GM18873 (cell line): Measurements from ENCODE around the gene CELF2.
A peak's percentile ranks its signal among the peaks of the same experiment; 100 is the strongest.

Experiments
- ATAC-seq: cut with Tn5 transposase; IDR thresholded peaks from one replicate; pipeline ENCODE4 v1.9.1; 2021; ENCODE audit warnings: mild to moderate bottlenecking, moderate library complexity, moderate number of reproducible peaks; ENCODE audit not compliant: unreplicated experiment, low FRiP score

Gene CELF2

GRCh38 chr10:11149807-11150141, 132.1 kb downstream of the CELF2 start:
- ATAC-seq, result no peak

GRCh38 chr10:11150231-11150731, 132.6 kb downstream of the CELF2 start:
- ATAC-seq, result no peak

DNA sequence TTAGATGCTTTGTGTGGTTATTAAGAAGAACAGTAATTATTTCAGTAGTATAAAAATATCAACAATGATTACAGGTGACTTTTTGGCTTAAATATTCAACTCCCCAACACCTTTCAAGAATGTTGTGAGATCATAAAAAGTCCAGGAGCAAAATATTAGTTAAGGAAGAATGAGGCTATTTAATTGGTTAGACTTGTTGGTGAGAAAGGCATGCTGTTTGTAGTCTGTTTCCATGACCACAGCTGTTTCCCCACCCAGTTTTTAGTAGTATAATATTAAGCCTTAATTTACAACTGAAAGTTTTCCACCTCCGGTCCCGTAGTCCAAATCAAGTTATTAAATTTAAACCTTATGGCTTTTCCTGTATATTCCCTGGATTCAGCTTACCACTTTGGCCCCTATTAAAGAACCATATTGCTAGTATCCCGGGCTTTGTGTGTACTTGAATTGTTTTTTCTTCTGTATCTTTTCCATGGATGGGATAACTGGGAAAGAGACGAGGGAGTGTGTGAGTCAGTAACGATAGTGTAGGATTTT, 133.3 kb downstream of the CELF2 start:
- no peak for ATAC-seq

- ATAC-seq, result no peak
These were observed 135.1 kb downstream of the CELF2 start for GRCh38 chr10:11152801-11153200.

- no peak for ATAC-seq
These were observed 135.6 kb downstream of the CELF2 start for GRCh38 chr10:11153245-11153644.

DNA sequence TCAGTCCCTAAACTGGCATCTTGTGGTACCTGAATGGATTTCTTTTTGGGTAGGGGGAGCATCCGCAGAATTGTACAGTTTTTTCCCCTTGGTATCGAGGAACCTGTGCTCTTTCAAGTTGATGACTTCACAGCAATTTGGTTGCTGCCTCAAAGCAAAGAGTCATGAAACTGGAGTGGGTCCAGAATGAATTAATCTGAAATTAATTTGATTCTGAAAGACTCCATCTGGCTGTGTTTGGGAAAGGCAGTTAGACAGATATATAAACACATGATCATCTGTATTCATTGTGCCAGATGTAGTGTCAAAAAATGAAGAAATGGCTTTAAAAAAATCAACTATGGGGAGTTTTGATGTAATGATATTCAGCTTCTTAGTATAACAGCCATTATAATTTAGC, 136.1 kb downstream of the CELF2 start:
- ATAC-seq, result no peak

DNA sequence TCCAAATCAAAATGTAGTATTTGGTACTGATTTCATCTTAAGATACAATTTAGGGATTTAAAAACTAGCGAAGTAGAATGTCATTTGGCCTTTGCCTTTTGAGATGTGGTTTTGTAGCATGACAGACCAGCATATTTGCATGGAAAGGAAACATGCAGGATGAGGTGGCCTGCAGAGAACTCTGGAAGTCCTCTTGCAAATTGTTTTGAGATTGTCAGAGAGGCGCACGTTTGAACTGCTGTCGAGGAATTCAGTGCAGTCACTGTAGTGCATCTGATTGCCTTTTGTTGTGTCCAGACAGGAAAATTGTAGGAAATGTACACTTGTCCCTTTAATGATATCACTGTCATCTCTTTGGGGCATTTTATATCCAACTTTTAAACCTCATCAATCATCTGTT, 136.7 kb downstream of the CELF2 start:
- peak; percentile 56 for ATAC-seq

- no peak for ATAC-seq
These were observed 137.3 kb downstream of the CELF2 start for GRCh38 chr10:11154849-11155498.

GRCh38 chr10:11156480-11156879, 138.8 kb downstream of the CELF2 start:
- ATAC-seq, result no peak

DNA sequence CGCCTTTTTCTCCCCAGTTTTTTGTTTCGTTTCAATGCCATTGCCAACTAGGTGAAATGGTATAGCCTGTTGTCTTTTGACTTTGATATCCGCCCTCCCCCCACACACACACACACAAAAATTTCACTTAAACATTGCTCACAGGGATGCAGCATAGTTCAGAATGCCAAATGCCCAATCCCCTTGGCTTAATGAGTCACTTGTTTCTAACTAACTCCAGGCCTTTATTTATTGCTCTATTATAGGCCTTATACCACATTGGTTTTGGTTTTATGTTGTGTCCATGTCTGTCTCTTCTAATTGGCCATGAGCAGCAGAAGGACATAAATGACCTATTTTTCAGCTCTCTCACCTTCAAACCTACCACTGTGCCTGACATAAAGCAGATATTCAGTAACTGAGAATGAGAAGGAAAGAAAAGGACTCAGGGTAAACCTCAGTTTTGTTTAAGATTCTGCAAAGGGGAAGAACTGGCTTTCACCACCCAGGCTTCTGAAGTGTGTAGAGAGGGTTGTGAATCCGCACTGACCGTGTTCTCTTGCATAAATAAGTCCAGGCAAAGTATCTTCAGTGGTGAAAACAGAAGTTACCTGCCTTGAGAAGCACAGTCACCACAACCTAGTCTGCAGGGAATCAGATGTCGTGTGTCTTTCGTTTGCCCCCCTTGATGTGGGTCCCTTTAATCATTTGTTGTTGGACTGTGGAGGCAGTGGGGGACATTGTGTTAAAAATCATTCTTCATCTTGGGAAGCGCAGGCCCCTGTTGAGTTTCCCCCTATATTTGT, 139.8 kb downstream of the CELF2 start:
- no peak for ATAC-seq

DNA sequence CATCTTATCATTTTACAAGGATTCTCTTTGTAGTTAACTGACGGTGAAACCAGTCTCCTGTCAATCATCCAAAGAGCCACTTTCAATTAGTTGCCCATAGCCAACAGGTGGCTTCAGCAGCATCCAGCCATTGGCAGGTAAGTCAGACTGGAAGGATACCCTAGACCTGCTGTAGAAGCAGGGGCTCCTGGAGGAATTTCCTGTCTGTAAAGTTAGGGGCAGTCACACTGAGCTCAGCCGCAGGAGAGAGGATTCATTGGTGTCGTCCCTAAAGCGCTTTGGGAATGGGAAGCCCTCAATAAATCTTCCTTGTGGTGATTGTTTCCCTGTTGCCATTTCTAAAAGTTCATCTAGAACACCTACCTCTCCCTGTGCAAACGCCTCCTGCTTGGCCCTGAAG, 140.4 kb downstream of the CELF2 start:
- no peak for ATAC-seq

DNA sequence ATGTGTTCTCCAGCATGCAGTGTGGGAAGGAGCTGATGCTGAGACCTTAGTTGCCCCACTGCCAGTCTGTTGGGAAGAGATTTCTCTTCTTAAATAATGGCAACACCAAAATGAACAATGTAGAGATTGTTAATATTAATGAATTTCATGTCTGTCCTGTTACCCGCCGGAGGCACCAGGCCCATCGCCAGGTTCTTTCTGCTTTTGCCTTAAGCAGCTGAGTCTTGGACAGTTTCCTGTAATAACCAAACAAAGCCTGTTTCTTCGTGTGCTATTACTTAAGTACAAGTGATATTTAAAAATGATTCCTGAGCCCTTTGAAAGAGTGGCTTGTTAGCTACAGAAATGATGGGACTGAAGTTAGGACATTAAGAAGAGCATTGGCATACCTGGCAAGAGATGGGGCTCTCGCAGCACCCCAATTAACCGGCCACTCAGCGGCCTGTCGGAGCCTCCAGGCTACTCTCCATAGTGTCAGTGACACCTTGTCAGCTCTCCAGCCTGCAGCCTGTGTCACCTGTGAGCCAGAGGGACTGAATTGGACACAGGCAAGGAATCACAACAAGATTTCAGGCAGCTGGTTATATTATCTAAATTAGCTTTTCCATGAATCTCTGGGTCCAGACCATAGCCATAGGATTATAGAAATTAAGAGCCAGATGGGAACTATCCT, 142.0 kb downstream of the CELF2 start:
- ATAC-seq, result no peak

- ATAC-seq, result no peak
These were observed 143.4 kb downstream of the CELF2 start for GRCh38 chr10:11161096-11161495.

DNA sequence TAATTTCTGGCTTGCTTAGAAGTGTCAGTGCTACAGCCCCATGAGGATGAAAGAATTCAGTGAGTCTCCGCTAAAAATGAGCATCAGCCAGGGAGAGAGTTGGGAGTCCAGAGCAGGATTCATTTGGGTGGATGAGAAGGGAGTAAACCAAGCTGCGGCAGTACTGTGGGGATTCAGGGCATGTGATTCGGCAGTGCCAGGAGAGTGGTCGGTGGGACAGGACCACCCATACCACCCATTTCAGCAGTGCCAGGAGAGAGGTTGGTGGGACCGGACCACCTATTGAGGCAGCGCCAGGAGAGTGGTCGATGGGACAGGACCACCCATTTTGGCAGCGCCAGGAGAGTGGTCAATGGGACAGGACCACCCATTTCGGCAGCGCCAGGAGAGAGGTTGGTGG, 144.2 kb downstream of the CELF2 start:
- no peak for ATAC-seq

- peak; percentile 60 for ATAC-seq
These were observed 145.3 kb downstream of the CELF2 start for GRCh38 chr10:11162828-11163599.

- ATAC-seq, result no peak
These were observed 146.3 kb downstream of the CELF2 start for GRCh38 chr10:11163780-11164550.

DNA sequence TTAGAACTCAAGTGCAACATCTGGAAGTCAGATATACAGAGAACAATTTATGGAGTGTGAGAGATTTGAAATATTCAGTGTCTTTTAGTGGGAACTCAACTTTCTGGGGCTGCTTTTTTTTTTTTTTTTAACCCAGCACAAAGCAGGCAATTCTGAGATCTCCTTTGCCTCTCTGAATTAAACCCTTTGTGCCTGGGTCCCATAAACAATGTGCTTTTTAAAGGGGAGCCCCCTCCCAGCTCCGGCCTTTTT, 146.8 kb downstream of the CELF2 start:
- ATAC-seq, result no peak

GRCh38 chr10:11164803-11165590, 147.3 kb downstream of the CELF2 start:
- no peak for ATAC-seq
